GM21390 (cell line): ENCODE results near the gene NLRP10.
"Not testable (repeated sequence)": the region's sequence is repeated elsewhere in the genome, so short reads cannot be mapped to it uniquely, and the experiment has no call there.

ENCODE experiments used
- ATAC-seq: cut with Tn5 transposase; IDR thresholded peaks from one replicate; pipeline ENCODE4 v1.9.1; 2021; ENCODE audit not compliant: unreplicated experiment

NLRP10 gene, protein sequence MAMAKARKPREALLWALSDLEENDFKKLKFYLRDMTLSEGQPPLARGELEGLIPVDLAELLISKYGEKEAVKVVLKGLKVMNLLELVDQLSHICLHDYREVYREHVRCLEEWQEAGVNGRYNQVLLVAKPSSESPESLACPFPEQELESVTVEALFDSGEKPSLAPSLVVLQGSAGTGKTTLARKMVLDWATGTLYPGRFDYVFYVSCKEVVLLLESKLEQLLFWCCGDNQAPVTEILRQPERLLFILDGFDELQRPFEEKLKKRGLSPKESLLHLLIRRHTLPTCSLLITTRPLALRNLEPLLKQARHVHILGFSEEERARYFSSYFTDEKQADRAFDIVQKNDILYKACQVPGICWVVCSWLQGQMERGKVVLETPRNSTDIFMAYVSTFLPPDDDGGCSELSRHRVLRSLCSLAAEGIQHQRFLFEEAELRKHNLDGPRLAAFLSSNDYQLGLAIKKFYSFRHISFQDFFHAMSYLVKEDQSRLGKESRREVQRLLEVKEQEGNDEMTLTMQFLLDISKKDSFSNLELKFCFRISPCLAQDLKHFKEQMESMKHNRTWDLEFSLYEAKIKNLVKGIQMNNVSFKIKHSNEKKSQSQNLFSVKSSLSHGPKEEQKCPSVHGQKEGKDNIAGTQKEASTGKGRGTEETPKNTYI

GRCh38 chr11:7965386-7965785 is at the start of gene NLRP10:
Gene NLRP10, minus strand, starts transcription at chr11:7965447. Its CDS starts 1,952 bp downstream, at chr11:7963495.
- ATAC-seq: no peak

DNA sequence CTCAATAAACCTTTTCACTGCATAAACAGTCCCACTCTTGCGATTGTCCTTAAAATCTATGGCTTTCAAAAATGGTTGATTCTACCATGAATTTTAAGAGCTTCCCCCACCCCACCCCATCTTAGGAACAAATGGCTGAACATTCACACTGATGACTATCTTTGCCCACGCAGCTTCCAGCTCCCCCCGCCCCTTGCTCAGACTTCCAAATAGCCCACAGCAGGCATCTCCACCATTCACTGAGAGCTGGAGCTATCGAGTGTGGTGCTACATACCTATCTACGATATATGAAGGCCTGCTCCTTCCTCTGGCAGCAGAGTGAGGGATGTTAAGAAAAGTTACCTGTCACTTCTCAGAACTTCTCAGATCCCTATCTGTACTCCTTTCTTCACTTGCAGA is 48.6 kb upstream of the NLRP10 start:
- no peak for ATAC-seq

DNA sequence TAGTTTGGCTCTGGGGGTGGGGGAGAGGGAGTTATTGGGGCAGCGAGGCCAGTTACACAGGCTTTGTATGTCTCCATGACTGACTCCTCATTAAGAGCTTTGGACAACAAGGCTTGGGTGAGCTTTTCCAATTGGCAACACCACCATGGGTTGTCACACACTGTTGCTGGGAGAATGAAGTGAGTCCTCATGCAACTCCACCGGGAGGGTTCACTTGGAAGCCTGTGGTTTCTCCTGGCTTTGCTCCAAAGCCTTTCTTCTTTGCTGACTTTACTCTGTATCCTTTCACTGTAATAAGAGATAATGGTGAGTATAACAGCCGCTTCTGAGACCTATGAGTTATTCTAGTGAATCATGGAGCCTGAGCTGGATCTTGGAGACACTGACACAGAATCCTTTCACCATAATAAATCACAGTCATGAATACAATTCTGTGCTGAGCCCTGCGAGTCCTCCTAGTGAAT is 46.8 kb upstream of the NLRP10 start:
- no peak for ATAC-seq

DNA sequence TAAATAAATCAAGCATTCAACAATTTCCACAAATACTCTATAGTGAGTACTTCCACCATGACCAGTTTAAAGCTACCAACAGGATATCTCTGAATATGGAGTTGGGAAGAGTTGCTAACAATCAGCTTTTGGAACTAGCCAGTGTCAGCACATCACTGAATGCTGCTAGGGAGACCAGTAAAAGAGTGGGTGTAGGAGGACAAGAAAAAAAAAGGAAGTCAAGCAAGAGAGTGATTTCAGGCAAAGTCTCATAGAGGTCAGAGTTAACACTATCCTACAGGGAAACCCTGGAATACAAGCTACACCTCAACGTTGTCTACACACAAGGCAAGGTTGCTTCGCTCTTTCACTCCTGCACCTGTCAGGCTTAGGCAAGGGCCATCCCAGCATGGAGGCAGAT is 46.1 kb upstream of the NLRP10 start:
- ATAC-seq: no peak

DNA sequence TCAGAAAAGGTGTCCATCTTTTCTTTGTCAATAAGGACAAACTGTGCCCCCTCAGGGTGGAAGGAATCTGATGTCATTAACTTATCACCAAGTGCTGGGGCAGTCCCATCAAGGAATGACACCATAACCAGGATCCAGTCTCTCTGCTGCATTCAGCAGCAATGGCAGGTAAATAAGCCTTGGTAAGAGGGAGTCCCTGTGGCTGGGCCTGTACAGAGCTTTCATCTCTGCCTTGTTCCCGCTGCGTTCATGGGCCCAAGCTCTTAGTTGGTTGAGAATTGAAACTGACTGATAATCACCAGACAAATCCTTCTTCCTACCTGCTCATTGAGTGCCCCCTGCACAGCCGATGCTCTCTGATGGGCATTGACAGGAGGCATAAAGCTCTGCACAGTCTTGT is 44.6 kb upstream of the NLRP10 start:
- ATAC-seq: no peak

DNA sequence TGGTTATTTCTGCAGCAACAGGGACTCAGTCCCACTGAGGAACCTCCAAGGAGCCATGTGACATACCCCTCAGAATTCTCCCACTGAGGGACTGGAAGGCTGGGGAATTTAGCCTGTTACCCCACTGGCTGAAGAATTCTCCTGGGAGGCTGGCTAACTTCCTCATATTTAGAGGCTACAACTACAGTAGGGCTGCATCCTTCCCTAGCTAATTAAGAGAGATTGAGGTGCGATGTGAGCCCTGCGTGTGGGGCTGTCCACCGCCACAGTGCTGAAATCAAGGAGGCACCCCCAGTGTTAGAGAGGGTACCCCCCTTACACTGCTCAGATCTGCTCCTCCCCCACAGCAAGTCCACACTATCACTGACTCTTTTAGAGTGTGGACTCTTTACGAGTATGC is 43.0 kb upstream of the NLRP10 start:
- ATAC-seq: no peak

GRCh38 chr11:8006349-8006977 is 41.2 kb upstream of the NLRP10 start:
- peak; percentile 70 for ATAC-seq

GRCh38 chr11:8005556-8005955 is 40.3 kb upstream of the NLRP10 start:
- no peak for ATAC-seq

GRCh38 chr11:8004008-8004407 is 38.8 kb upstream of the NLRP10 start:
- no peak for ATAC-seq

DNA sequence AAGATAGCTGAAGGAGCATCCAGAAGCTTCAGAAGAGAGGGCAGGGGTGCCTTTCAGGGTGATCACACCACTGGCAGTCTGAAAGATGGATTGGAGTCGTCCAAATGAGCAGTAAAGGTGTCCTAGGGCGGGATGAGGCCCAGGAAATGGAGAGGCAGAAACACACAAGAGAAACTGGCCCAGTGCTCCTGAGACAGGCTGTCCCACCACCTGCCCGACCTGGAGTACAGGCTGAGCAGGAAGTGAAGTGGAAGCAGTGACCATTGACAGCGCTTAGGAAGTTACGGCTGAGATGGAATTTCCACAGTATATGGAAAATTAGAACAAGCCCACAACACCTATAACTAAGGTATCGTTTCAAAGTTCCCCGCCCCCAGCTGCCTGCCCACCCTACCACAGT is 37.9 kb upstream of the NLRP10 start:
- ATAC-seq: no peak

GRCh38 chr11:8002676-8003075 is 37.4 kb upstream of the NLRP10 start:
- no peak for ATAC-seq

DNA sequence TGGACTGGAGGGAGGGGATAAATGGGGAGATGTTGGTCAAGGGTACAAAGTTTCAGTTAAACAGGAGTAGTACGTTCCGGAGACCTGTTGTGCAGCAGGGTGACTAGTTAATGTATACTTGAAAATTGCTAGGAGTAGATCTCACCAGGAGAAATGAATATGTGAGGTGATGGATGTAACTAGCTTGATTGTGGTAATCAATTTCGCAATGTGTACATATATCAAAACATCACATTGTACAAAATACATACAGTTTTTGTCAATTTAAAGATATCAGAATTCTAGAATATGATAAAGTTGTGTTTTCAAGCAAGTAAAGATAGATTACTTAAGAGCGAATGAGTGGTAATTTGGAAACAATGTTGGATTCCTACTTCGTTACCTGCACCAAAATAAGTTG is 35.1 kb upstream of the NLRP10 start:
- no peak for ATAC-seq

- ATAC-seq: no peak
Measured at GRCh38 chr11:7999795-8000194, 34.5 kb upstream of the NLRP10 start.

DNA sequence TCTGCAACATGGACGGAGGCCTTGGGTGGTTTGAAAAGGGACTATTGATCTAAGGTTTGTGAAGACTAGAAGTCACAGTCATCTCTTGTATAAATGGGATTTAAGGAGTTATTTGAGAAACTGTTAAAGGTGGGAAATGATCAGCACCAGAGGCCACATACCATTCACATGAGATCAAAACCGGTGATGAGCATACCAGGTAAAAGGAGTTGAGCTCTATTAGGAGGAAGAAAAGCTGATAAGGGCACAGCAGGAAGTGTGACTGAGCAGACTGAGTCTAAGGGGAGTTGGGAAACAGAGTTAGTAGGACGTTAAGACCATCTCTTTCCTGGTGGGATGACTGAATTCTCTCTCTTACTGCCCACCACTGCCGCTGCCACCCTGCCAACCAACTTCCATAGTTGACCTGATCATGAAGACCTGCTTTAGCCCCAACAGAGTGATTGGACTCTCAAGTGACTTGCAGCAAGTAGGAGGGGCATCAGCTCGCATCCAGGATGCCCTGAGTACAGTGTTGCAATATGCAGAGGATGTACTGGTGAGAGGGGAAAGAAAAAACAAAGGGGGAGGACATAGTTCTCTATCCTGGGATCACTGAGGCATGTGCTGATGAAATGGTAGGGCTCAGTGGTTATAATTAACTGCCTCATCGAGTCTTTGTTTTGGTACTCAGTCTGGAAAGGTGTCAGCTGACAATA is 29.5 kb upstream of the NLRP10 start:
- ATAC-seq: no peak

DNA sequence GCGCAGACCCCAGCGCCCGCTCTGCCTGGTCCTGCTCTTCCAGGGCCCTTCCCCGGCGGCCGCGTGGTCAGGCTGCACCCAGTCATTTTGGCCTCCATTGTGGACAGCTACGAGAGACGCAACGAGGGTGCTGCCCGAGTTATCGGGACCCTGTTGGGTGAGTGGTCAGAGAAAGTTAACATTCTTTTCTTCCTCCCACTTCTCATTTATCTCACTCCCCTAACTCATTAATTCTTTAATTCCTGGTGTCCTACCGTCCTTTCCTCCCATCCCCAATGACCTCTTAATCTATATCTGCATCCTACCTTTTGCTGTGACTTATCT is 22.3 kb upstream of the NLRP10 start:
- not testable (repeated sequence) for ATAC-seq

DNA sequence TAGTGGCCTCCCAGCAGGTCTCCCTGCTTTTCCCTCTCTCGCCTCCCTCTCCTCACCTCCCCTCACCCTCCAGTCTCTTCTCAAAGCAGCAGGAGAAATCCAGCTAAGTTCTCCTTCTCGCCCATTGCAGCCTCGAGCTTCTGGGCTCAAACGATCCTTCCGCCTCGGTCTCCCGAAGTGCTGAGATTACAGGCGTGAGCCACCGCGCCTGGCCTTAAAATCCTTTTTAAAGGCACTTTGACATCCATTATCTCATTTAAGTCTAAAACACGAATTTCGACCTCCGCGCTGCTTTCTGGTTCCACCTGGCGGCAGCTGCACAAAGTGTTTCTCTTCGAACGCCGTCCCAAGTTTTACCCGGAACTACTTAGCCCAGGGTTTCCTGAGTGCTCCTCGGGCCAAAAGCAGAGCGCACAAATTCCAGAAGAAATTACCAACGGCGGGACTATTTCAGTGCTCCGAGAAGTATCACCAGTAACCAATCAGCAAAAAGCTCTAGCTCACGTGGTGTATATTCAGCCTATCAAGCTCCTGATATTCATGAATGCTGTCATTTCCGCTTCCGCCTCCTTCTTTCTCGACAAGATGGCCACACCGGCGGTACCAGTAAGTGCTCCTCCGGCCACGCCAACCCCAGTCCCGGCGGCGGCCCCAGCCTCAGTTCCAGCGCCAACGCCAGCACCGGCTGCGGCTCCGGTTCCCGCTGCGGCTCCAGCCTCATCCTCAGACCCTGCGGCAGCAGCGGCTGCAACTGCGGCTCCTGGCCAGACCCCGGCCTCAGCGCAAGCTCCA is 21.7 kb upstream of the NLRP10 start, which contains the start of gene EIF3F:
Gene EIF3F, plus strand, starts transcription at position 570 of the 792 bp plus-strand sequence. Its CDS starts 16 bp downstream, at position 586.
- peak; percentile 92 for ATAC-seq

DNA sequence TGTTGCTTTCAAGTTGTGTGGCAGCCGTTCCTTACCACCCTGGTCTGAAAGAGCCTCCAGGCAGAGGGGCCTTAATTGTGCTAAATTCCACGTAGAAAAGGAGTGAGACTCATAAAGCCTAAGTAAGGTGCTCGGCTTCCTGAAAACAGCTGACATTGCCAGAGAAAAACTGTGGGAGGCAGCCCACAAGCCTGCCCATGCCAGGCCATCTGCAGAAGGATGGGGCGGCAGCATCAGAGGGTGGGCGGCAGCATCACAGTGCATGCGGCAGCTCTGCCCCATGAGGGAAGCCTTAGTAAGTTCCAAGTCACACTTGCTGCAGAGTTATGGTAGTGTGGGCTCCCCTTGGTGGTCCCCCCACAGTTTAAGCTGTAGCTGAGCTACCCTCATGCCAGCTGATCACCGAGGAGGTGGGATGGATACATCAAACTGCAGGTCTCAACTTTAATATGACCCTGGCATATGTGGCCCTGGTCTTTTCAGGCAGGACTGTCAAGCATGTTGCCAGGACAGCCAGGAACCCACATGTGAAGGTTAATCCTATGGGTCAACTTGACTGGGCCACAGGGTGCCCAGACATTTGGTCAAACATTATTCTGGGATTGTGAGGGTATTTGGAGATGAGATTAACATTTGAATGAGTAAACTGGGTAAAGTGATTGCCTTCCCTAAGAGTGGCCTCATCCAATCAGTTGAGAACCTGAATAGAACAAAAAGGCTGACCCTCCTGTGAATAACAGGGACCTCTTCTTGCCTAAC is 18.8 kb upstream of the NLRP10 start:
- no peak for ATAC-seq

GRCh38 chr11:7982582-7983119 is 17.4 kb upstream of the NLRP10 start:
- ATAC-seq: peak; percentile 33

DNA sequence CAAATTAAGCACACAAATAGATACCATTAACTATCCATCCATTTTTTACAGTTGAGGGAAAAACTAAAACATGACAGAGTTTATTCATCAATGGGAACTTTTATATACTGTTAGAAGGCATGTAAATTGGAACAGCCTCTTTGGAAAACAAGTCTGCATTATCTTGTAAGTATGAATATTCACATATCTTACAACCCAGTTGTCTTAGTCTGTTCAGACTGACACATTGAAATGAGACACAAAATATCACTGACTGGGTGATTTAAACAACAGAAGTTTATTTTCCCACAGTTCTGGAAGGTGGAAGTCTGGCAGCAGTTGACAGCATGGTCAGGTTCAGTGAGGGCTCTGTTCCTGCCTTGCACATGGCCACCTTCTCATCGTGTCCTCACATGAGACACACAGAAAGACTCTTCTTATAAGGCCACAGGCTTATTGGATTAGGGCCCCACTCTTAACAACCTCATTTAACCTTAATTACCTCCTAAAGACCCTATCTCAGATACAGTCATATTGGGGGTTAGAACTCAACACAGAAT is 16.4 kb upstream of the NLRP10 start:
- no peak for ATAC-seq
